HG02678 (cell line): ENCODE results near the gene COL16A1.

Experiments used
- ATAC-seq: cut with Tn5 transposase; IDR thresholded peaks from one replicate; pipeline ENCODE4 v1.9.1; 2021; ENCODE audit warnings: mild to moderate bottlenecking, moderate library complexity; ENCODE audit not compliant: unreplicated experiment

COL16A1 gene

DNA sequence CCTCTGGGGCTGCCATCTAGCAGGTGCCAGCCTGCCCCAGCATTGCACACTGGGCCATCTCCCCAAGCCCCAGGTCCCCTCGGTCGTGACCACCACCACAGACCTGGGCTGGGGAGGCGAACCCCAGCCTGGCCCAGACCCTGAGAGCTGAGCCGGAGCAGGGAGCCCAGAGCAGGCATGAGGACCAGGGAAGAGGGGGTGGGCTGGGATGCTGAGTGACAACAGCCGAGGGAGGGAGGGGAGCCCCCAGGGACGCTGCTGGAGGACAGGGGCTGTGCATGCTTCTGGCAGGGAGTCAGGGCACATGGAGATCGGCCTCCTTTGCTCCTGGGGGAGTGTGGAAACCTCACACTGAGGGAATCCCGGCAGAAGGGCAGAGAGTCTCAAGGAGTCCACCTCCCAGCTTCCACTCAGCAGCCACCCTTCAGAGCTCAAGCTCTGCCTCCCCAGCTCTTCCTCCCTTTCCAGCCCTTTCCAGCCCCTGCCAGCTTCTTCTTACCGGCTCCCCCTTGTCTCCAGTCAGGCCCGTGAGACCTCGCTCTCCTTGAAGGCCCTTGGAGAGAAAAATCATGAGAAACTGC, 35.4 kb downstream of the COL16A1 start:
- ATAC-seq: no peak

DNA sequence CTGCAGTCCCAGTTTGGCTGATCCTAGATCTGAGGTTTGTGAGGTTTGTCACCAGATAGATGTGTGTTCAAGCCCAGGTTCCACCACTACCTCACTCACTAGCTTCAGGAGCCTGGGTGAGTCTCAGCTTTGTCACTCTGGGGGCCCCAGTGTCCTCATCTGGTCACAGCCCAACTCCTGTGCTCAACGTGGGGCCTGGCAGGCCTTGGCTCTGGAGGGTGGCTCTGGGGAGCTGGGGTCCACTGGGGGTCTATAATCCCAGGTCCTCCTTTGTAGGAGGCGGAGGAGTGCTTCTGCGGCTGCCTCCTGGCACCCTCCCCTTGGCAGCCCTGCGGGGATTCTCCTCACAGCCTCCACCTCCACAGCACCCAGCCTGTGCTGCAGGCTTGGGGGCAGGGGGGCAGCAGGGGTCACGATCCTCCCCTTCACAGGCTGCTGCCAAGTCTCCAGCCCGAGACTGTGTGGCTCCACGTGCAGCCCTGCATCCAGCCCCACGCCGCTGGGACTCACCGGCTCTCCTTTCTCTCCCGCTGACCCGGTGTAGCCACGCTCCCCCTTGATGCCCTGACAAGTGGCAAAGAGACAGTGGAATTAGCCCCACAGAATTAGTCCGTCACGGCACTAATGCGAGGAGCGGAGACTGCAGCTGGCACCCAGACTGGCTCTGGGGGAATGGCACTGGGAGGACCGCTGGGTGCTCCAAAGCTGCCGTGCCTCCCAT, 36.6 kb downstream of the COL16A1 start:
- ATAC-seq: no peak

DNA sequence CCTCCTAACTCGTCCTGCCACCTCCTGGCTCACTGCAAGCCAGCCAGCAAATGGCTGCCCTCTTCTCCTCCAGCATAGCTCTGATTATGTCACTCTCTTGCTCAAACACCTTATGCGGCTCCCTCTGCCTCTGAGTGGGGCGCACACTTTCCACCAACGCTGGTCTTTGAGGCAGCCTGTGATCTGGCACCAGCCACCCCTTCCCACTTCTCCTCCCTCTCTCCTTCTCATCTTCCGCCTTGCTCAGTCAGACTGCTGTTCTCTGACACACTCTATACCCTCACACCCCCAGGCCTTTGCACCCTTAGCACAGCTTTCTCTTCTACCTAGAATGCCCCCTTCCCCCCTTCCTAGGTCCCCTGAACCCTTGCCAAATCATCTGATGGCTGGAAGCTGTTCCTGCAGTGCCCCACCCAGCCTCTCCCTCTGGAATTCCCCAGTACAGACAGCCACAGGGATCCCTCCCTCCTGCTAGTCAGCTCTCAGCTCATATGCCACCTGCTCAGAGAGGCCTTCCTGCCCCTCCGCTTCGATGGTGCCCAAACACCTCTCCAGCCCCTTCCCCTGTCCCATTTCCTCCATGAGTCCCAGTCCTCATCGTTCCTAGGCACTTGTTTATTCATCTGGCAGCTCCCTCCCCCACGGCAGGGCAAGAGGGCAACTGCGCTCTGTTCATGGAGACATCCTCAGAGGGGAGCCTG, 37.4 kb downstream of the COL16A1 start:
- no peak for ATAC-seq

DNA sequence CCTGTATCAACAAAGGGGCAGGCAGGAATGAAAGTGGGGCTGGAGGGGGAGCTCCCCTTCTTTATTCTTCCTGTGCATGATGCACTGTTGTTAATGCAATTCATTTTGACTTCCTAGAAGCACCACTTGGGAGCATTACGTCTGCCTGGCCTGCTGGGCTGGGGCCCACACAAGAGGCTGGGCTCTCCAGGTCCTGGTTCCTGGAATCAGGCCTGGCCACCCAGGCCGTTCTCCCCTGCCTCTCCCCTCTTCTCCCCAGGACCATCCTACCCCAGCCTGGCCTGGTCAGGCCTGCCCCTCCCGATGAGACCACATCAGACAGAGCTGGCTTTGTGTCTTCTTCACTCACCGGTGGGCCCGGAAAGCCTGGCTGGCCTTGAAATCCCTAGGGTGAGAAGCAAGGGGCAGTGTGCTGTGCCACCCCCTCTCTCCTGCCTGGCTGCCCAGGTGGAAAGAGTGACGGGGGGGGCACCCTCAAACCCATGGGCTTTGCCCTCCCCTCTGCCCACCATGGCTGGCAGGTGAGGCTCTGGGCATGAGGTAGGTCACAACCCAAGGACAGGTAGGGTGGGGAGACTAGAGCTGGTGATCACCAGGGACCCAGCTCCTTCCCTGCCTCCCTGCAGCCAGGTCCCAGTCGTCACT, 38.5 kb downstream of the COL16A1 start:
- no peak for ATAC-seq

DNA sequence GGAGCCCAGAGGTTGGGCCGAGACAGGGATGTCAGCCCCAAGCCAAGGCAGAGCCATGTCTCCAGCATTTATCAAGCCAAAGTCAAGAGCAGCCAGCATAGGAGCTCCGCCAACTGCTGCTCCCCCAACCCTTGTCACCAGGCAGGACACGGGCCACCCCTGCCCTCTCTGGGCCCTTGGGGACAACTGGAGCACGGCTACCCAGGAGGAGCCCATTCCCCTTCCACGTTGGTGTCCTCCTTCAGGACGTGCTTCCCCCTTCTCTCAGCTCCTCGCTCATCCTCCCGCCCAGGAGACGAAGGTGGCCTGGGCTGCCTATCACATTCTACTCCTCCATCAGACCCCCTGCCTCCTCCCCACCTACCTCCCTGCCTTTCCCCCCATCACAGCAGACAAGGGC, 39.3 kb downstream of the COL16A1 start:
- ATAC-seq: no peak

DNA sequence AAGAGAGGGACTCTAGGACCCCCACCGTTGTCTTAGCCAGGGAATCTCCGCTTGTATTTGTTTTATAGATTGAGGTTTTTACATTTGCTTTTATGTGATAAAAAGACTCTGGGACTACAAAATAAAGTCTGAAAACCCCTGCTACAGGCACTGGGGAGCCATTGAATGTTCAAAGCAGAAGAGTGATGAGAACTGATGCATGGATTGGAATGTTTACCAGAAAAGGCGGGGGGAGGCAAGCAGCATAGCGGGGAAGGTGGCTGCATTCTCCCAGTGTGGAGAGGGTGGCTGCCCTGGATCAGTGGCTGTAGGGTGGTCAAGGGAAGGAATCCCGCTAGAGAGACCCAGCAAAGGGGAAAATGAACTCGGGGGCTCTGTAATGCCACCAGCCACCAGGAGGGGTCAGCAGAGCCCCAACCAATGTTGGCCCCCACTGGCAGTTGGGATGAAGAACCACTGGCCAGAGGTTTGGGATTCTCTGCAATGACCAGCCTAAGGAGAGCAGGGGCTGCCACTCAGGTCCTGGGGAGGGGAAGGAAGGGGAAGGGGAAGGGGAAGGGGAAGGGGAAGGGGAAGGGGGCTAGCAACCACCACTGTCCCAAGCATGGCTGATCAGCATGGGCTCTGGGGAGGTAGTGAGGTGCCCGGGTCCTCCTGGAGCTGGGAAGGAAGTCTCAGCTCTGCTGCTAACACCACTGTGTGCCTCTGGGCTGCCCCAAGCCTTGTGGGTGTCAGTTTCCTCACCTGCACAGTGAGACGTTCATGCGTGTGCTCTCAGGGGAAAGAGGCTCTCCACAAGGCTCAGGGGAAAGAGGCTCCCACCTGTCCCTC, 40.0 kb downstream of the COL16A1 start:
- ATAC-seq: no peak

DNA sequence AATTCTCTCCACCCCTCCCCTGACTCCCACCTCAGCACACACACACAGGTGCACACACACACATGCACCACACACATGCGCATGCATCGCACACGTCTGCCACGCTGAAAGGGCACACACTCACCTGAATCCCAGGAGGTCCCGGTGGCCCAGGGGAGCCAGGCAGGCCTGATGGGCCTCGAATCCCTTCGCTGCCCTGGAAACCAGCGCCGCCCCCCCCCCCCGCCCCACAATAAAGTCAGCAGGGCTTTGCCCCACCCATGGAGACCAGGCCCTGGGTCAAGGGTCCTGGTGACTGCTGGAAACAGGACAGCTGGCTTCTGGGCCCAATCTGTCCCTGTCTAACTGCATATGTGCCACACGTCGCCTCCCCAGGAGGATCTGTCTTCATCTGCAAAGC, 41.4 kb downstream of the COL16A1 start:
- no peak for ATAC-seq

DNA sequence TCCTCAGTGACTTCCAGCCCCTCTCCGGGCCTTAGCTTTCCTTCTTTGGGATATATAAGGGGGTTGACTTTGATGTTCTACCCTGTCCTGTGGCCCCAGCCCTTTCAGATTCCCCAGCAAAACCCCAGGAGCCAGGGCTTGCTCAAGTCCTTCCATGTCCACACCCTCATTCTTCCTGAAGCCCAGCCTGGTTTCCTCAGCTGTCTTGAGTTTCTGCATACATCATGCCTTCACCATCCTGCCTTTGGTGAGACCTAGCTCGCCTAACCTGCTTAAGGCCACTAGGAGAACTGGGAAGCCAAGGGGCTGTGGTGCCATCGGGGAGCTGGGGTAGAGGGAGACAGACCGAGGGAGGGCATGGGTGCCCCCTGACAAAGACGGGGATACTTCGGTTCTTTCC, 42.0 kb downstream of the COL16A1 start:
- no peak for ATAC-seq

DNA sequence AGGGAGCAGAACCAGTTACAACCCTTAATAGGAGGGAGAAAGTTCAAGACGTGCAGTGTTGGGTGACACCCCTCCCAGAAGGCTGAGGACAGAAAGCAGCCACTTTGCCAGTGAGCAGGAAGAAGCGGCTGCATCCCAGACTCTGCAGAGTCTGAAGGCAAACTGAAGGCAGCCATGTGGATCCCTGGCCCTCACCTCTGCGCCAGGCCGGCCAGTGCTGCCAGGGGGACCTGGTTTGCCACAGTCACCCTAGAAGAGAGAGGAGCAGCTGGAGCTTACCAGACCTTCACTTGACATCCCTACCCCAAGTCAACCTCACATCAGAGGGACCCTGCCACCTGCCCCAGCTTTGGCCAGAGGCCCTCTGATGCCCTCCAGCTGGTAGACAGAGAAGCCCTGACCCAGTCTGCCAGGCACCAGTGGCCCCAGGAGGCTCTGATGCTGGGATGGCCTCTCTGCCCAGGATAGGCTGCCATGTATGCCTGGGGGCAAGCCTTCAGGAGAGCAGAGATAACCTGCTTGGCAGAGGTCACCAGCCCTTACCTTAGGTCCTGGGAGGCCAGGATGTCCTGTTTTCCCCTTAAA, 42.9 kb downstream of the COL16A1 start:
- ATAC-seq: no peak

DNA sequence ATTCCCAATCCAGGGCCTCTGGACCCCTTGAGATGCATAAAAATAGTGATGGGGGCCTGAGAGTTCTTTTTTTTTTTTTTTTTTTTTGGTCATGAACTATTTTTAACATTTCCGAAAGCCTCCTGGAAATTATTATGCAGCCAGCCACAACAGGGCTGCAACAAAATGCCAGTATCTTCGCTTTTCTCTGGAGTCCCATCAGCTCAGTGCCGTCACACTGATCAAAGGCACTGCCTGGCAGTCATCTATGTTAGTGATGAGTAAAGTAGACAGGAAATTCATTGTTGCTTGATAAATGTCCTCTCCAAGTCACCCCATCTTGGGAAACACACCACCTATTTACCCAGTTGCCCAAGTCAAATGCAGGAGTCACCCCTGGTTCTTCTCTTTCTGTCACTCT, 43.9 kb downstream of the COL16A1 start:
- ATAC-seq: no peak

DNA sequence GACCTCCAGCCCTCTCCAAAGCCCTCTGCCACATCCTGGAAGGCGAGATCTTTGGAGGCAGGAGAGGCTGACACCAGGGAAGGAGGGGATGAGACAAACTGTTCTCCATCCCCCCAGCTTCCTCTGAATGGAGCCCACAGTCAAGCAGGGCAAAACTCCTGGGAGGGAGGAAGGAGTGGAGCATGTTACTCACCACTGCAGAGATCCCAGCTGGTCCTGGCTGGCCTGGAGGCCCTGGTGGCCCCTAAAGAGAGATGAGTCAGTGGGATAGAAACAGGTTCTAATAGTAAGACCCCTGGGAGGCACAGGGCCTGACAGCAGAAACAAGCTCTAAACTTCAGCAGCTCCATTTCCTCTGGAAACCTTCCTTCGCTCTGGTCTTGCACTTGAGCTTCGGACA, 45.1 kb downstream of the COL16A1 start:
- ATAC-seq: no peak

DNA sequence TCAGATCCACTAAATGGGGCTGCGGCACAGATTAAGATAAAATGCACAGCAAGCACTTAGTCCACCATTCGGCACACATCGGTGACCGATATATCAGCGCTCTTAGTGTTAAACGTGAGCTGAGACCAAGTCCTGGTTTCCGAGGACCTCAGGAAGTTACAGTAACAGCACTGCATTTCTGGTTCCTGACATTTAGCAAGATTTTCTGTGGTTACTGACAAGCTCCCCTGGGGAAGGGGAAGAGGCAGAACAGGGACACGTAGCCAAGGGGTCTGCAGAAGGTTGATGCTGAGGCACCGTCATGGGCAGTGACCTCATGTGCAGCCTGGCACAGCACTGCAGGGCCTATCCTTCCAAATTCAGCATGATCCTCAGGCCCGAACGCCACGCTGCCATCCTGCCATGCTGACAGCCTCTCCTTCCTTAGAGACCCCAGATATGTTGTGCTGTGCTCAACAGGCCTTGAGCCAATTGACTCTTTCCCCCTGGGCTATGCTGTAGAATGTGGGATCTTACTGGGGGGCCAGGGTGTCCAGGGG, 45.8 kb downstream of the COL16A1 start:
- no peak for ATAC-seq

DNA sequence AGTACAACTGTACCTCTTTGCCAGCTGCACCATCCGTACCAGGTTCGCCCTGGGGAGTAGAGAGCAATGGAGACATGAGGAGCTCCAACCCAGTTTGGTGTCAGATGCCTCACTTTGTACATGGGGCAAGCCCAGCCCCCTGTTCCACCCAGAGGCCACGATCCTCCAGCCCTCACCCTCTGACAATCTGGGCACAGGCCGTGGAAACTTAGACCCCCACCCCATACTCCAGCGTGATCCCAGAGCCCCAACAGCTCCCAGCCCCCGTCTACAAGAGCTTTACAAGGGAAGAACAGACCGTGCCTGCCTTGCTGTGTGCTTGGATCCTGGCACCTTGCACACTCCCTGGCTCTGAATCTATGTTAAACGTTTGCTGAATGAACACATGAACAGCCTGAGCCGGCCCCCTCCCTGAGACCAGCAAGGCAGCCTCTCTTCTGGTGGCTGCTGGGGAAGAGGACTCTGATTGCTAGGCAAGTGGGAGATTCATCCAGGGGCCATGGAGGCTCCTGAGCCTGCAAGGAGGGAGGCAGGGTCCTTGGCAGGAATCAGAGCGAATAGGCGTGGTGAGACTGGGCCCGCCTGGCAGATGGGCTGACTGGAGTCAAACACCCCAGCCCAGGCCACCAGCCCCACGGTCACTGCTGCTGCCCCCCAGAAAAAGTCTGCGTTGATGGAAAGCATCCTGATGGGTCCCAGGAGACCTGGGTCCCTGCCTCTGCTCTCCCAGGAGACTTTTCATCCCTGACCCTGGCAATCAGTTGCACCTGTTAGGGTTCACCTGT, 46.6 kb downstream of the COL16A1 start:
- no peak for ATAC-seq

DNA sequence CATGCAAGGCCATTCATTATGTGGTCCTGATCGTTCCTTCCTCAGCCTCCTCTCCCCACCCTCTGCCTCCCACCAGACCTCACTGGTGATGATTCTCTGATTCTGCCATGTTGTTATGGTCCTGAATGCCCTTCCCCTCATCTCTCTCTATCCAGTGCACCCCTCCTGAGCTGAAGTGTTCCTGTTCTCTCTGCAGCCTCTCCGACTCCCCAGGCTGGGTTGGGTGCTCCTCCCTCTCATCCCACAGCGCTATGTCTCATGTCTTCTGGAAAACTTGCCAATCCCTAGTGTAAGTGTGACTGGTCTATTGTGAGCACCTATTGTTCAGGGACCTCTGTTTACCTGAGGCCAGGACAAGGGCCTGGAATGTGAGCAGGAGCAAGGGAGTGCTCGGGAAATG, 48.1 kb downstream of the COL16A1 start:
- ATAC-seq: no peak

DNA sequence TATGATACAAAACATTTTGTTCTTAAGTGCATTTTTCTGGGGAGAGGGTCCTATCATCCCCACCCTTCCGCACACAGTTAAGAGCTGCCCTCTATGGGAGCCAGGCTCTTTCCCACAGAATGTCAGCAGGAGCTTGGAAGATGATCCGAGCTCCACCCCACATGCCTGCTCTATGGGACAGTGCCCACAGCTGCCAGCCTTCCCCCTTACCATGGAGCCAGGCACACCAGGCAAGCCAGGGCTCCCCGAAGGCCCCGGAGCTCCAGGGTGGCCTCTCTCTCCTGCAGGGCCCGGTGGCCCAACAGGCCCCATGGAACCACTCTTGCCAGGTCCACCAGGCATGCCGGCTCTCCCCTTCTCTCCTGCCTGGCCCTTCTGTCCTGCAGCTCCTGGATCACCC, 48.7 kb downstream of the COL16A1 start:
- no peak for ATAC-seq

DNA sequence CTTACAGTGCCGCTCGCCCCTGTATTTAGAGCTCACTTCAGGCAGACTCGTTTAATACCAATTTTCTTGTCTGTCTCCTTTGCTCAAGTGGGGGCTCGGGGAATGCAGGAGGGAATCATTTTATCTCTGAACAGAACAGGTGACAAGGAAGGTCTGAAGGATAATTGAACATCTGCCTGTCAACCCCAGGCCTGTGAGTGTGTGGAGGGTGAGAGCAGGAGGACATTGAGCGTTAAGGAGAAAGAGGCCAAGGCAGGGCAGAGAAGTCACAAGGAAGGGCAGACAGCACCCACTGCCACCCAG, 49.4 kb downstream of the COL16A1 start:
- ATAC-seq: no peak

DNA sequence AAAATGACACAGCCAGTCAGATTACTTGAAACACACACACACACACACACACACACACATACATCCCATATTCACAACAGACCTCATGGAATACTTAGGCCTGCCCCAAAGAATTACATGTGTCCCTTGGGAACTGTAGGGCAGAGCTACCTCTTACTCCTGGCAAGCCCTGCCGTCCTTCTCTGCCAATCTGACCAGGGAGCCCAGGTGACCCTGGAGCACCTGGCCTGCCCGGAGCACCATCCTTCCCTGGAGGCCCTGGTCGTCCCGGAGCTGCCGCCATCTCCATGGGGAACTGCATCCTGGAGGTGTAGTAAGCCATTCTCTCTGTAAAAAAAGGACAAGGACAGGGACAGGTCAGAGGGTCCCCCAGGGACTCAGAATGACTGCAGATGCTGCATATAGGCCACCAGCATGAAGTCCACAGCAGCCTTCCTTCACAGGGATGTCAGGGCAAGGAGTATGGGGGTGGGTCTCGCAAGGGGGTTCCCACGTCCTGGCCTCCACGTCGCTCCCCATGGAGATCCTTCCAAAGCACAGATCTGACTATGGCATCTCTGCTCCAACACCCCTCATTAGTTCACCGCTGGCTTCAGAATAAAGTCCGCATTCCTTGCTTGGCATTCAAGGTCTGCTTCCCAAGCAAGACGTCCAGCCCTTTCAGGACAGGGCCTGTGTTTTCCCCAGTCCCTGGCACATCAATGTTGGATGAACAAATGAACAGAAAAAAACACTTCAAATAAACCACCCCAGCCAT, 49.9 kb downstream of the COL16A1 start:
- no peak for ATAC-seq

DNA sequence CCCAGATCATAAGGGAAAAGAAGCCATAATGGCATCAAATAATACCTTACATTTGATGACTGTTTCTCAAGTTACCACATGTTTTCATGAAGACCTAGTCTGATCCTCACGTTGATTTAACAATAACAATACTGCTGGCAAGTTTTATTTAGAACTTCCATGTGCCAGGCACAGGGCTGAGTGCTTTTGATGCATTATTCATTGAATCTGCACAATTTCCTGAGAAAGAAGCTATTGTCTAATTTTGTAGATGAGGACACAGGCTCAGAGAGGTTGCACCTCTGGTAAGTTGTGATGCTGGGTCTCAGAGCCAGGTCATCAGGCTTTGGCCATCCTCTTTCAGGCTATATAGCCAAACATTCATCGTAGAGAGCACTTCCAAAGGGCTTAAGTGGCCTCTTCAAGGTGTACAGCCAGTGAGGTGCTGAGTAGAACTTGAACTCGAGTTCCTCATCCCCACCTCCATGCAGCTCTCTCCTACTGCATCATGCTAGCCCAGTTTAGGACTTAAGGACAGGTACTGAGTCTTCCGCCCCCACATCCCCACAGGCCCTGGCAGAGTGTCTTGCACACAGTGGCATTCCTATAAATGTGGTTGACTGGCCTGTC, 50.8 kb downstream of the COL16A1 start:
- ATAC-seq: no peak

DNA sequence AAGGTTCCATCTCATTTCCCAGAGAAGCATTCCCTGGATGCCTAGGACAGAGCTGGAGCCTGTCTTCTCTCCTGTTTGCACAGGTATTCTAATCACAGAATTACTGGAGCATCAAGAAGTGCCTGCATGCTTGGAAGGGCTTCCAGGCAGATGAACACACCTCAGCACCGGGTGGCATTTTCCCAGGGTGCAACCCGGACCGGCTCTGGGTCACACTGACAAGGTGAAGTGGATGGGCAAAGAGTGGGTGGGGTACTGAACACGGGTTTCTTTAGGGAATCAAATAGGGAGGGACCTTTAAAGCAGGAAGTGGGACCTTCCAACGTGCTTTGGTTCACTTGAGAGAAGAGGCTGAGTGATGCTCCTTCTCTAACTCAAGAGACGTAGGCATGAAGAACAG, 52.1 kb downstream of the COL16A1 start:
- ATAC-seq: no peak
